LoVo (cell line): ENCODE measurements around the gene MYO1B.

Experiments
- DNase-seq: peaks from one replicate; pipeline ENCODE4 v3.0.0-alpha.2; 2016; ENCODE audit warnings: low spot score

The MYO1B gene

GRCh38 chr2:191459158-191459557, 214.0 kb downstream of the MYO1B start:
- no peak for DNase-seq

DNA sequence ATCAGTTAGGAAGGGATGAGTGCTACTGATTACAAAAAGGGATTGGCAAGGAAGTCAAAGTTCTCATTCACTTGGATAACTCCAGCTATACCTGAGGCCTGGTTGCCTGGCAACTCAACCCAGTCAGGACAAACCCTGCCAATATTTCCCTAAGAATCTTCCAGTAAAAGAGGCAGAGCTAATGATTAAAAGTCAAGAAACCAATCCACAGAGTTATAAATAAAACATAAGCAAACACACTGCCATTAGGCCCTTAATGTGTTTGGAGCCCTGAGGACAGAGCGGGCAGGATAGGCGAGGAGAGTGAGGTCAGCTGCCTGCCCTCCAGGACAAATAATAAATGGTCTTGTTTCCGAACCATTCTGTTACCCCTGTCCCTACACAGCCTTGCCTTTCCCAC, 217.2 kb downstream of the MYO1B start:
- DNase-seq: no peak

GRCh38 chr2:191463790-191464189, 218.6 kb downstream of the MYO1B start:
- DNase-seq: no peak

DNA sequence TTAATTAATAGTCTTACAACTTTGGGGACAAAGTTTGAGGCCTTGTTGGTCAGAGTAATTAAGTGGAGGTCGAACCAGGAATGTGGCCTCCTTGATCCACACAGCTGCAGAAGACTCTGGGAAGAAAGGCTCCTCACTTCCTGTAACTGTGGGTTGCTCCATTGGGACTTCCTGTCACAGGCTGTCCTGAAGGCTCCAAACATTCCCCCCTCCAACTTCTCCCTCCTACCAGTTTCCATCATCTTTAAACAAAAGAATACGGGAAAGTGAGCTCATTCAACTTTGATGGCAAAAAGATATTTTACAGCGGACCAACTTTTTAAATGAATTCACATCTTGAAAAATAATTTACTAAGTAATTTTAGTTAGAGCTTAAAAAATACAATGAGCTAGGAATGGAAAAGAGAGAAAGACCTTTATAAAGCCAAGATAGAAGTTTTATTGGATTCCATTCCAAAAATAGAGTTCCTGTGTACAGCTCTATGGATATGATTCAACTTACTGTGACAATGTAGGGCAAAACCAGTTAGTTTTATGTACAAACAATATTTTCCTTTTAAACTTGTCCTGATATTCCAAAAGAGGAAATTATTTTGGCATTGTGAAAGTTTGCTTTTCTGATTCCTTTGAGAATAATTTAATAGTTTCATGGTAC, 220.7 kb downstream of the MYO1B start:
- DNase-seq: no peak

DNA sequence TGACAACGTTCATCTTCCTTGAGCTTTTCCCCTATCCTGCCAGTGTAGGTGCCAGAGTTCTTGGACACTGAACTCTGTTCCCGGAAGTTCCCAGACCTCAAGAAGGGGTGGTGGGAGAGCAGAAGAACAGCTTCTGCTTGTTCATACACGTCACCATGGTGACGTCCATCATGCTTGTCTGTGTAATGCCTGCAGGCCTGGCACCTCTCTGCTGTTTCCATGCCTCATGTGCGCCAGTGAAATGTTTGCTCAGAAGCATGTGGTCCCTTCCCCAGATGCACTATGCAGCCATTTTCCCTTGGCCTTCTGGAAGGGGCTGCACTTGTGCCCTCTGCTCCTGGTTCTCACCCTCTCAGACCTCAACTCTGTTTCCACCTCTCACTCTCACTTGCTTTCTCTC, 221.9 kb downstream of the MYO1B start:
- no peak for DNase-seq

DNA sequence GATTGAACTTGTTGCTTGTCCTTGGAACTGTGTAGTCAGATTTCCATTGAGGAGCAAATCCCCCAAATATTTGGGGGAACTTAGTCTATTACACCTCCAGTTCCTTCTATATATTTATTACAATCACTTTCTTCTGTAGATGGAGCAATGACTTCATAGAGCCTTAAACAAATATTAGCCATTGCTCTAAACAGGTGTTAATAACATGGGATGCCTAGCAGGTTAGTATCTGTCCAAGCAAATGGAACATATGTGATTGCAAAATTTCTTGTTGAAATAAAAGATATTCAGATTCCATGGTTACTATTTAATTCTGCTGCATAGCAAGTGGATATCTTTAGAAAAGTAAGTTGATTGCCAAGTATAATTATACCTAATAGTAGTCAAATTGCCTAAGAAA, 225.1 kb downstream of the MYO1B start:
- DNase-seq: no peak

GRCh38 chr2:191474464-191474863, 229.3 kb downstream of the MYO1B start:
- DNase-seq: no peak
